SK-N-SH (cell line): Measurements from ENCODE around the gene TNFAIP8L2. TPM values are rescaled to one million over a fixed set of nuclear protein-coding genes. Genes with fewer than 3 reads are reported as not detected.
A peak's percentile ranks its signal among the peaks of the same experiment; 100 is the strongest.

Experiments
- CTCF ChIA-PET: fragments of 300-600, 350-600 bp; formaldehyde crosslinking; extraction: SDS; loops from one replicate; lab custom pipeline; 2021; lab: Yijun Ruan, JAX
- POLR2A ChIA-PET: fragments of 350-600 bp; sonication (Branson Sonifier 250); formaldehyde crosslinking; extraction: SDS; loops from one replicate; lab custom pipeline; 2020; ENCODE audit warnings: antibody characterized with exemption, inconsistent platforms; lab: Yijun Ruan, JAX
- DNase-seq: peaks from one replicate; pipeline ENCODE4 v3.0.0; 2012
- H2AFZ ChIP-seq: fragments of 200-600 bp; sonication (generic); 2 replicates; pipeline ENCODE4 v1.8.1; 2016; ENCODE audit warnings: antibody characterized with exemption, mild to moderate bottlenecking, low read depth
- H3F3A ChIP-seq: fragments of 200-600 bp; sonication (generic); replicated peaks from 2 replicates; pipeline ENCODE3; 2016; ENCODE audit warnings: antibody characterized with exemption, mild to moderate bottlenecking; ENCODE audit not compliant: insufficient read depth
- H3K27ac ChIP-seq, 2 experiments: fragments of 200-500 bp in 1 of 2; fragments of 200-600 bp in 1 of 2; sonication (Bioruptor generic) in 1 of 2; sonication (generic), shearing (Covaris generic) in 1 of 2; 2 replicates each; pipeline versions ENCODE4 v1.5.1 to v1.6.1; 2014 to 2016; ENCODE audit warnings: low read depth in 2 of 2, inconsistent platforms in 1 of 2, low read length in 1 of 2, mild to moderate bottlenecking in 1 of 2, mixed read lengths in 1 of 2
- H3K27me3 ChIP-seq: fragments of 200-600 bp; sonication (generic), shearing (Covaris generic); 2 replicates; pipeline ENCODE4 v1.6.1; 2016; ENCODE audit warnings: mixed run types; ENCODE audit not compliant: insufficient read depth
- H3K36me3 ChIP-seq, 2 experiments: fragments of 200-500 bp in 1 of 2; fragments of 200-600 bp in 1 of 2; sonication (Bioruptor generic) in 1 of 2; sonication (generic) in 1 of 2; replicated peaks in 1 of 2; 2 replicates each; pipeline versions ENCODE3 to v1.5.1; 2014 to 2016; ENCODE audit warnings: low read length in 1 of 2, mild to moderate bottlenecking in 1 of 2; ENCODE audit not compliant: insufficient read depth in 2 of 2, control insufficient read depth in 1 of 2
- H3K4me1 ChIP-seq, 2 experiments: fragments of 200-500 bp in 1 of 2; fragments of 200-600 bp in 1 of 2; sonication (Bioruptor generic) in 1 of 2; sonication (generic), shearing (Covaris generic) in 1 of 2; 2 replicates each; pipeline versions ENCODE4 v1.5.1 to v1.6.1; 2014 to 2016; ENCODE audit warnings: low read depth in 1 of 2, low read length in 1 of 2, mixed run types in 1 of 2; ENCODE audit not compliant: insufficient read depth in 2 of 2, control insufficient read depth in 1 of 2
- H3K4me2 ChIP-seq: fragments of 200-600 bp; sonication (generic), shearing (Covaris generic); 2 replicates; pipeline ENCODE4 v1.6.1; 2017; ENCODE audit warnings: mixed run types
- H3K4me3 ChIP-seq, 2 experiments: fragments of 200-500 bp in 1 of 2; fragments of 200-600 bp in 1 of 2; sonication (Bioruptor generic) in 1 of 2; sonication (generic), shearing (Covaris generic) in 1 of 2; 2 replicates each; pipeline versions ENCODE4 v1.5.1 to v1.8.1; 2014 to 2016; ENCODE audit warnings: low read depth in 2 of 2, inconsistent platforms in 1 of 2, low read length in 1 of 2, mild to moderate bottlenecking in 1 of 2, mixed read lengths in 1 of 2, moderate library complexity in 1 of 2
- H3K79me2 ChIP-seq: fragments of 200-600 bp; sonication (generic); 2 replicates; pipeline ENCODE4 v1.8.1; 2017; ENCODE audit warnings: mild to moderate bottlenecking; ENCODE audit not compliant: insufficient read depth
- H3K9ac ChIP-seq: fragments of 200-600 bp; sonication (generic); 2 replicates; pipeline ENCODE4 v1.6.1; 2017; ENCODE audit warnings: mixed run types
- H3K9me2 ChIP-seq: fragments of 200-600 bp; sonication (generic); 2 replicates; pipeline ENCODE4 v1.6.1; 2017; ENCODE audit warnings: mixed run types
- H3K9me3 ChIP-seq: fragments of 200-600 bp; sonication (generic); 2 replicates; pipeline ENCODE4 v1.6.1; 2017; ENCODE audit warnings: mixed run types, mild to moderate bottlenecking, moderate library complexity
- H4K20me1 ChIP-seq: fragments of 200-600 bp; sonication (generic); 2 replicates; pipeline ENCODE4 v1.6.1; 2017; ENCODE audit warnings: mild to moderate bottlenecking, mixed run types; ENCODE audit not compliant: insufficient read depth
- CHD2 ChIP-seq: fragments of 150-350 bp; IDR thresholded peaks from 2 replicates; pipeline ENCODE4 v1.6.1; 2018; ENCODE audit warnings: low read length; ENCODE audit not compliant: partially characterized antibody
- ELF1 ChIP-seq: IDR thresholded peaks from 2 replicates; pipeline ENCODE4 v1.4.0; 2012
- EP300 ChIP-seq, 2 experiments: IDR thresholded peaks; 2 replicates each; pipeline versions ENCODE4 v1.4.0 to v1.6.1; 2012; ENCODE audit warnings: borderline replicate concordance in 1 of 2, low read depth in 1 of 2, low read length in 1 of 2
- EZH2phosphoT487 ChIP-seq: fragments of 200-600 bp; sonication (generic); IDR thresholded peaks from 2 replicates; pipeline ENCODE4 v1.6.1; 2017; ENCODE audit warnings: low read depth, mixed run types, mild to moderate bottlenecking, antibody characterized with exemption, moderate library complexity, borderline replicate concordance
- FOXJ3 ChIP-seq: sonication (generic); formaldehyde crosslinking; IDR thresholded peaks from 2 replicates; pipeline ENCODE4 v1.5.1; 2020; ENCODE audit warnings: mild to moderate bottlenecking, missing genetic modification reagents
- GATA2 ChIP-seq: sonication (generic); formaldehyde crosslinking; IDR thresholded peaks from 2 replicates; pipeline ENCODE4 v1.5.0; 2020; ENCODE audit warnings: mild to moderate bottlenecking, missing genetic modification reagents
- JUND ChIP-seq: IDR thresholded peaks from 2 replicates; pipeline ENCODE4 v1.4.0; 2012
- MEF2A ChIP-seq: IDR thresholded peaks from 2 replicates; pipeline ENCODE4 v1.4.0; 2012; ENCODE audit warnings: low read depth, borderline replicate concordance
- NRF1 ChIP-seq: IDR thresholded peaks from 2 replicates; pipeline ENCODE4 v1.6.1; 2012; ENCODE audit warnings: low read depth, mild to moderate bottlenecking, low read length
- POLR2AphosphoS5 ChIP-seq: IDR thresholded peaks from 2 replicates; pipeline ENCODE4 v1.6.1; 2012; ENCODE audit warnings: low read depth, low read length
- RAD21 ChIP-seq: IDR thresholded peaks from 2 replicates; pipeline ENCODE4 v1.6.1; 2012; ENCODE audit warnings: mild to moderate bottlenecking, low read length
- RCOR1 ChIP-seq: fragments of 150-350 bp; IDR thresholded peaks from 2 replicates; pipeline ENCODE4 v1.6.1; 2017; ENCODE audit warnings: antibody characterized with exemption, low read length
- SIN3A ChIP-seq: IDR thresholded peaks from 2 replicates; pipeline ENCODE4 v1.6.1; 2012; ENCODE audit warnings: low read depth, mild to moderate bottlenecking, low read length, moderate library complexity, borderline replicate concordance
- SMC3 ChIP-seq: IDR thresholded peaks from 2 replicates; pipeline ENCODE4 v1.6.1; 2012; ENCODE audit warnings: low read depth, low read length, improper control_type of control experiment
- TAF1 ChIP-seq: IDR thresholded peaks from 2 replicates; pipeline ENCODE4 v1.6.1; 2012; ENCODE audit warnings: low read depth, mild to moderate bottlenecking, low read length, moderate library complexity, borderline replicate concordance
- TCF12 ChIP-seq: IDR thresholded peaks from 2 replicates; pipeline ENCODE4 v1.4.0; 2012
- TEAD4 ChIP-seq: IDR thresholded peaks from 2 replicates; pipeline ENCODE4 v1.4.0; 2012; ENCODE audit warnings: mild to moderate bottlenecking, borderline replicate concordance; ENCODE audit not compliant: insufficient read depth
- WGBS: methylation state at CpG from one replicate; pipeline ENCODE4 v1.1.6; 2017; ENCODE audit warnings: low lambda C conversion rate; 5-methylcytosine and 5-hydroxymethylcytosine counted together
- polyA plus RNA-seq, 3 experiments: library from polyadenylated mRNA; depleted of rRNA; stranded (reverse); fragments of >200 nt; gene quantifications; 2 replicates each; pipeline ENCODE4 v1.2.3, GENCODE V29; 2012
- TF ChIP-seq, protein P1 (sequence below): IDR thresholded peaks from 2 replicates; pipeline ENCODE4 v1.4.0; 2012; ENCODE audit warnings: low read depth, borderline replicate concordance
- TF ChIP-seq, protein P2 (sequence below): IDR thresholded peaks from 2 replicates; pipeline ENCODE4; 2012
- TF ChIP-seq, protein P3 (sequence below): IDR thresholded peaks from 2 replicates; pipeline ENCODE4 v1.6.1; 2012; ENCODE audit warnings: mild to moderate bottlenecking, low read depth, low read length, moderate library complexity
- TF ChIP-seq, protein P4 (sequence below): fragments of 200-600 bp; sonication (generic); IDR thresholded peaks from 2 replicates; pipeline ENCODE4 v1.6.1; 2017; ENCODE audit warnings: antibody characterized with exemption, mild to moderate bottlenecking, moderate library complexity
- TF ChIP-seq, protein P5 (sequence below): fragments of 150-350 bp; IDR thresholded peaks from 2 replicates; pipeline ENCODE4 v1.6.1; 2017; ENCODE audit warnings: antibody characterized with exemption, low read length, low read depth, borderline replicate concordance
- TF ChIP-seq, protein P6 (sequence below): IDR thresholded peaks from 2 replicates; pipeline ENCODE4 v1.4.0; 2012; ENCODE audit warnings: low read depth

Gene TNFAIP8L2
- polyA plus RNA-seq, 1 of the 3 experiments (the other 2 are of a cell fraction), result not detected

DNA sequence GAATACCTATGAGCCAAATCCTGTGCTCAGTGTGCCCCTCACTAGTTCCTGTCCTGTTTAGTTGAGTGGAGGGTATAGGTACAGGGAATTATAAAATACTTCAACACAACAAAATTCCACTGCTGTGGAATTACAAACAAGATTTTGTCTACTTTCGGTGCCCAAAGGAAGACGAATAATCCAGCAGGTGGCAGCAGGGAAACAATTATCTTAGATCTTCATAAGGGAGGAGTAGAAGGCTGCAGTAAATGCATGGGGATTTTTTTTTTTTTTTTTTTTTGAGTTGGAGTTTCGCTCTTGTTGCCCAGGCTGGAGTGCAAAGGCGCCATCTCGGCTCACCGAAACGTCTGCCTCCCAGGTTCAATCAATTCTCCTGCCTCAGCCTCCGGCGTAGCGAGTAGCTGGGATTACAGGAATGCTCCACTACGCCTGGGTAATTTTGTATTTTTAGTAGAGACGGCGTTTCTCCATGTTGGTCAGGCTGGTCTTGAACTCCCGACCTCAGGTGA lies 39.9 kb downstream of the TNFAIP8L2 start:
- H2AFZ ChIP-seq, result peak overlapping the region; percentile 91
- H3K9me2 ChIP-seq, result no peaks in the 10 kb centered on the region
- DNase-seq, result peak; percentile 62
- H3F3A ChIP-seq, result peaks cover 46% of the 10 kb centered on the region
- ChIA-PET POLR2A (interaction anchor here (0.7 kb wide), 1 partner anchor 32 kb away, joined by 3 read pairs; no protein-coding TSS in a partner anchor), CTCF (interaction anchor here (0.9 to 3.0 kb wide), 2 partner anchors 53 to 55 kb away, joined by 4 to 27 read pairs; no protein-coding TSS in a partner anchor)
- peaks cover 0 to 5% of the 10 kb centered on the region in 2 experiments for H3K36me3 ChIP-seq
- H3K27ac ChIP-seq, result peak overlapping the region; percentile 80 to 93
- no peaks in the 10 kb centered on the region for H3K27me3 ChIP-seq
- peaks cover 5 to 10% of the 10 kb centered on the region in 2 experiments; a peak in 3 of 4 replicates for H3K4me1 ChIP-seq
- no peaks in the 10 kb centered on the region for H3K9me3 ChIP-seq
- H4K20me1 ChIP-seq, result peaks cover 19% of the 10 kb centered on the region
- no peak for TF ChIP-seq JUND
- TF ChIP-seq, protein P1, sequence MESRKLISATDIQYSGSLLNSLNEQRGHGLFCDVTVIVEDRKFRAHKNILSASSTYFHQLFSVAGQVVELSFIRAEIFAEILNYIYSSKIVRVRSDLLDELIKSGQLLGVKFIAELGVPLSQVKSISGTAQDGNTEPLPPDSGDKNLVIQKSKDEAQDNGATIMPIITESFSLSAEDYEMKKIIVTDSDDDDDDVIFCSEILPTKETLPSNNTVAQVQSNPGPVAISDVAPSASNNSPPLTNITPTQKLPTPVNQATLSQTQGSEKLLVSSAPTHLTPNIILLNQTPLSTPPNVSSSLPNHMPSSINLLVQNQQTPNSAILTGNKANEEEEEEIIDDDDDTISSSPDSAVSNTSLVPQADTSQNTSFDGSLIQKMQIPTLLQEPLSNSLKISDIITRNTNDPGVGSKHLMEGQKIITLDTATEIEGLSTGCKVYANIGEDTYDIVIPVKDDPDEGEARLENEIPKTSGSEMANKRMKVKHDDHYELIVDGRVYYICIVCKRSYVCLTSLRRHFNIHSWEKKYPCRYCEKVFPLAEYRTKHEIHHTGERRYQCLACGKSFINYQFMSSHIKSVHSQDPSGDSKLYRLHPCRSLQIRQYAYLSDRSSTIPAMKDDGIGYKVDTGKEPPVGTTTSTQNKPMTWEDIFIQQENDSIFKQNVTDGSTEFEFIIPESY, result no peak
- TF ChIP-seq ELF1, result no peak
- TF ChIP-seq, protein P2, sequence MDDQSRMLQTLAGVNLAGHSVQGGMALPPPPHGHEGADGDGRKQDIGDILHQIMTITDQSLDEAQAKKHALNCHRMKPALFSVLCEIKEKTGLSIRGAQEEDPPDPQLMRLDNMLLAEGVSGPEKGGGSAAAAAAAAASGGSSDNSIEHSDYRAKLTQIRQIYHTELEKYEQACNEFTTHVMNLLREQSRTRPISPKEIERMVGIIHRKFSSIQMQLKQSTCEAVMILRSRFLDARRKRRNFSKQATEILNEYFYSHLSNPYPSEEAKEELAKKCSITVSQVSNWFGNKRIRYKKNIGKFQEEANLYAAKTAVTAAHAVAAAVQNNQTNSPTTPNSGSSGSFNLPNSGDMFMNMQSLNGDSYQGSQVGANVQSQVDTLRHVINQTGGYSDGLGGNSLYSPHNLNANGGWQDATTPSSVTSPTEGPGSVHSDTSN, result no peak
- TF ChIP-seq FOXJ3 (CRISPR knock-in tag), result no peak
- TF ChIP-seq TEAD4, result no peak
- TF ChIP-seq EP300 (IDR thresholded peaks at IDR 0.05; ENCODE audit: borderline replicate concordance in 1 of 2, low read depth in 1 of 2, low read length in 1 of 2), result peak in 1 of 2 experiments; percentile 14; a peak in 1 of 4 replicates
- no peak for TF ChIP-seq NRF1
- TF ChIP-seq RCOR1, result peak; percentile 58; the same call in 1 of the 2 replicates
- TF ChIP-seq SMC3, result peak; percentile 60
- TF ChIP-seq TAF1, result no peak
- TF ChIP-seq SIN3A, result no peak
- no peak for TF ChIP-seq POLR2AphosphoS5
- TF ChIP-seq, protein P3, sequence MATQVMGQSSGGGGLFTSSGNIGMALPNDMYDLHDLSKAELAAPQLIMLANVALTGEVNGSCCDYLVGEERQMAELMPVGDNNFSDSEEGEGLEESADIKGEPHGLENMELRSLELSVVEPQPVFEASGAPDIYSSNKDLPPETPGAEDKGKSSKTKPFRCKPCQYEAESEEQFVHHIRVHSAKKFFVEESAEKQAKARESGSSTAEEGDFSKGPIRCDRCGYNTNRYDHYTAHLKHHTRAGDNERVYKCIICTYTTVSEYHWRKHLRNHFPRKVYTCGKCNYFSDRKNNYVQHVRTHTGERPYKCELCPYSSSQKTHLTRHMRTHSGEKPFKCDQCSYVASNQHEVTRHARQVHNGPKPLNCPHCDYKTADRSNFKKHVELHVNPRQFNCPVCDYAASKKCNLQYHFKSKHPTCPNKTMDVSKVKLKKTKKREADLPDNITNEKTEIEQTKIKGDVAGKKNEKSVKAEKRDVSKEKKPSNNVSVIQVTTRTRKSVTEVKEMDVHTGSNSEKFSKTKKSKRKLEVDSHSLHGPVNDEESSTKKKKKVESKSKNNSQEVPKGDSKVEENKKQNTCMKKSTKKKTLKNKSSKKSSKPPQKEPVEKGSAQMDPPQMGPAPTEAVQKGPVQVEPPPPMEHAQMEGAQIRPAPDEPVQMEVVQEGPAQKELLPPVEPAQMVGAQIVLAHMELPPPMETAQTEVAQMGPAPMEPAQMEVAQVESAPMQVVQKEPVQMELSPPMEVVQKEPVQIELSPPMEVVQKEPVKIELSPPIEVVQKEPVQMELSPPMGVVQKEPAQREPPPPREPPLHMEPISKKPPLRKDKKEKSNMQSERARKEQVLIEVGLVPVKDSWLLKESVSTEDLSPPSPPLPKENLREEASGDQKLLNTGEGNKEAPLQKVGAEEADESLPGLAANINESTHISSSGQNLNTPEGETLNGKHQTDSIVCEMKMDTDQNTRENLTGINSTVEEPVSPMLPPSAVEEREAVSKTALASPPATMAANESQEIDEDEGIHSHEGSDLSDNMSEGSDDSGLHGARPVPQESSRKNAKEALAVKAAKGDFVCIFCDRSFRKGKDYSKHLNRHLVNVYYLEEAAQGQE, result no peak
- TF ChIP-seq CHD2, result no peak
- TF ChIP-seq MEF2A, result no peak
- peak; percentile 72 for TF ChIP-seq GATA2 (CRISPR knock-in tag)
- TF ChIP-seq, protein P4, sequence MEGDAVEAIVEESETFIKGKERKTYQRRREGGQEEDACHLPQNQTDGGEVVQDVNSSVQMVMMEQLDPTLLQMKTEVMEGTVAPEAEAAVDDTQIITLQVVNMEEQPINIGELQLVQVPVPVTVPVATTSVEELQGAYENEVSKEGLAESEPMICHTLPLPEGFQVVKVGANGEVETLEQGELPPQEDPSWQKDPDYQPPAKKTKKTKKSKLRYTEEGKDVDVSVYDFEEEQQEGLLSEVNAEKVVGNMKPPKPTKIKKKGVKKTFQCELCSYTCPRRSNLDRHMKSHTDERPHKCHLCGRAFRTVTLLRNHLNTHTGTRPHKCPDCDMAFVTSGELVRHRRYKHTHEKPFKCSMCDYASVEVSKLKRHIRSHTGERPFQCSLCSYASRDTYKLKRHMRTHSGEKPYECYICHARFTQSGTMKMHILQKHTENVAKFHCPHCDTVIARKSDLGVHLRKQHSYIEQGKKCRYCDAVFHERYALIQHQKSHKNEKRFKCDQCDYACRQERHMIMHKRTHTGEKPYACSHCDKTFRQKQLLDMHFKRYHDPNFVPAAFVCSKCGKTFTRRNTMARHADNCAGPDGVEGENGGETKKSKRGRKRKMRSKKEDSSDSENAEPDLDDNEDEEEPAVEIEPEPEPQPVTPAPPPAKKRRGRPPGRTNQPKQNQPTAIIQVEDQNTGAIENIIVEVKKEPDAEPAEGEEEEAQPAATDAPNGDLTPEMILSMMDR, result peak; percentile 79
- TF ChIP-seq, protein P5, sequence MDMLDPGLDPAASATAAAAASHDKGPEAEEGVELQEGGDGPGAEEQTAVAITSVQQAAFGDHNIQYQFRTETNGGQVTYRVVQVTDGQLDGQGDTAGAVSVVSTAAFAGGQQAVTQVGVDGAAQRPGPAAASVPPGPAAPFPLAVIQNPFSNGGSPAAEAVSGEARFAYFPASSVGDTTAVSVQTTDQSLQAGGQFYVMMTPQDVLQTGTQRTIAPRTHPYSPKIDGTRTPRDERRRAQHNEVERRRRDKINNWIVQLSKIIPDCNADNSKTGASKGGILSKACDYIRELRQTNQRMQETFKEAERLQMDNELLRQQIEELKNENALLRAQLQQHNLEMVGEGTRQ, result no peak
- TF ChIP-seq, protein P6, sequence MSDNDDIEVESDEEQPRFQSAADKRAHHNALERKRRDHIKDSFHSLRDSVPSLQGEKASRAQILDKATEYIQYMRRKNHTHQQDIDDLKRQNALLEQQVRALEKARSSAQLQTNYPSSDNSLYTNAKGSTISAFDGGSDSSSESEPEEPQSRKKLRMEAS, result peak; percentile 17; the same call in 1 of the 2 replicates
- TF ChIP-seq TCF12, result no peak
- peak; percentile 66 for TF ChIP-seq RAD21
- no peak for TF ChIP-seq EZH2phosphoT487
- H3K4me3 ChIP-seq, result peak overlapping the region; percentile 12 to 51; a peak in 3 of 4 replicates
- H3K9ac ChIP-seq, result peak overlapping the region; percentile 53; the same call in 1 of the 2 replicates
- WGBS, result 25% methylated on average over 14 of the region's 14 CpGs
- peaks cover 30% of the 10 kb centered on the region for H3K79me2 ChIP-seq
- H3K4me2 ChIP-seq, result peak overlapping the region; percentile 61
